OCI-LY7 (cell line): ENCODE measurements around the gene PKDCC. TPM values are rescaled to one million over a fixed set of nuclear protein-coding genes. Genes with fewer than 3 reads are reported as not detected.

Experiments
- BruUV-seq: library from RNA; stranded (reverse); fragments of 400-500 nt; replicated peaks from 2 replicates; lab custom pipeline; 2021; lab: Mats Ljungman, UMichigan
- CTCF ChIA-PET: fragments of 300-600 bp; sonication (Branson Sonifier 250); formaldehyde crosslinking; loops from one replicate; lab custom pipeline; 2022; ENCODE audit warnings: antibody characterized with exemption; ENCODE audit not compliant: unreplicated experiment; lab: Charles Lee
- POLR2A ChIA-PET: fragments of 300-600 bp; sonication (Branson Sonifier 250); formaldehyde crosslinking; loops from one replicate; lab custom pipeline; 2022; ENCODE audit warnings: antibody characterized with exemption; lab: Charles Lee
- DNase-seq: peaks from one replicate; pipeline ENCODE4 v3.0.0-alpha.2; 2015; ENCODE audit warnings: low spot score
- H2AFZ ChIP-seq: fragments of 200-600 bp; sonication (generic), shearing (Covaris generic); 2 replicates; pipeline ENCODE4 v1.6.1; 2014; ENCODE audit warnings: mild to moderate bottlenecking, antibody characterized with exemption, low read length, moderate library complexity
- H3K27ac ChIP-seq: fragments of 200-600 bp; sonication (generic); 2 replicates; pipeline ENCODE4 v1.5.1; 2014; ENCODE audit warnings: mixed run types, low read depth, mild to moderate bottlenecking, moderate library complexity, low read length, inconsistent platforms; ENCODE audit not compliant: poor library complexity, severe bottlenecking
- H3K36me3 ChIP-seq: fragments of 200-600 bp; sonication (generic); 2 replicates; pipeline ENCODE4 v1.6.1; 2014; ENCODE audit warnings: mild to moderate bottlenecking, antibody characterized with exemption, low read length, moderate library complexity, mixed read lengths; ENCODE audit not compliant: insufficient read depth
- H3K4me1 ChIP-seq: fragments of 200-600 bp; sonication (generic); 2 replicates; pipeline ENCODE4 v1.5.1; 2014; ENCODE audit warnings: mild to moderate bottlenecking, low read length; ENCODE audit not compliant: insufficient read depth, poor library complexity, severe bottlenecking
- H3K4me2 ChIP-seq: fragments of 200-600 bp; sonication (generic); 2 replicates; pipeline ENCODE4 v1.6.1; 2014; ENCODE audit warnings: mild to moderate bottlenecking, low read length
- H3K4me3 ChIP-seq: fragments of 200-600 bp; sonication (generic); 2 replicates; pipeline ENCODE4 v1.5.1; 2014; ENCODE audit warnings: mild to moderate bottlenecking, low read depth, low read length; ENCODE audit not compliant: poor library complexity, severe bottlenecking
- H3K79me2 ChIP-seq: fragments of 200-600 bp; sonication (generic); 2 replicates; pipeline ENCODE4 v1.6.1; 2016; ENCODE audit warnings: low read depth, mild to moderate bottlenecking, low read length, moderate library complexity, mixed read lengths; ENCODE audit not compliant: insufficient read depth
- H3K9me2 ChIP-seq: fragments of 200-600 bp; sonication (generic); 2 replicates; pipeline ENCODE4 v1.6.1; 2016; ENCODE audit warnings: mild to moderate bottlenecking, low read length, mixed read lengths; ENCODE audit not compliant: insufficient read depth
- H3K9me3 ChIP-seq: fragments of 200-600 bp; sonication (generic); 2 replicates; pipeline ENCODE4 v1.6.1; 2014; ENCODE audit warnings: mild to moderate bottlenecking, mixed run types, low read length, mixed read lengths
- H4K20me1 ChIP-seq: fragments of 200-600 bp; sonication (generic); 2 replicates; pipeline ENCODE4 v1.6.1; 2014; ENCODE audit warnings: mild to moderate bottlenecking, antibody characterized with exemption, low read length, moderate library complexity, mixed read lengths; ENCODE audit not compliant: insufficient read depth
- CTCF ChIP-seq: fragments of 200-600 bp; sonication (generic); conservative IDR thresholded peaks from 2 replicates; pipeline ENCODE4 v1.5.1; 2014; ENCODE audit warnings: mild to moderate bottlenecking, antibody characterized with exemption, low read length, moderate library complexity, mixed read lengths
- EZH2phosphoT487 ChIP-seq: fragments of 200-600 bp; sonication (generic); IDR thresholded peaks from 2 replicates; pipeline ENCODE4 v1.6.1; 2018; ENCODE audit warnings: low read depth, borderline replicate concordance, mild to moderate bottlenecking, mixed run types, antibody characterized with exemption, low read length, moderate library complexity, mixed read lengths
- intact Hi-C: fragments of 100-400 bp; cut with micrococcal nuclease; formaldehyde crosslinking; loops from one replicate; pipeline ENCODE4 v1.10.0; 2022; ENCODE audit not compliant: unreplicated experiment
- total RNA-seq, 2 experiments: library from RNA; depleted of rRNA in 1 of 2; stranded (reverse); fragments of >200 nt in 1 of 2; shearing (Covaris generic) in 1 of 2; gene quantifications; 2 replicates each; pipeline ENCODE4 v1.2.3, GENCODE V29; 2014 to 2022

PKDCC gene
- total RNA-seq, 2 experiments from 2014 or later, result not detected

GRCh38 chr2:42087137-42087856 is 39.5 kb downstream of the PKDCC start:
- POLR2A ChIA-PET, result interaction anchor here (0.6 to 1.3 kb wide), 2 partner anchors 147 to 222 kb away, joined by 3 read pairs; no protein-coding TSS in a partner anchor
- H3K4me2 ChIP-seq, result no peak overlapping the region
- intact Hi-C loops, result no loop called here

GRCh38 chr2:42087857-42088195 is 40.0 kb downstream of the PKDCC start:
- Histone ChIP-seq H3K4me3 (no peak overlapping the region), H3K9me2 (no peaks in the 10 kb centered on the region), H4K20me1 (no peaks in the 10 kb centered on the region), H3K79me2 (no peaks in the 10 kb centered on the region), H2AFZ (no peak overlapping the region), H3K36me3 (no peaks in the 10 kb centered on the region), H3K4me1 (no peaks in the 10 kb centered on the region), H3K9me3 (no peaks in the 10 kb centered on the region), H3K4me2 (no peak overlapping the region), H3K27ac (no peak overlapping the region)
- DNase-seq, result no peak
- ChIA-PET CTCF (interaction anchor here (2.5 kb wide), 1 partner anchor 220 kb away, joined by 11 read pairs; no protein-coding TSS in a partner anchor), POLR2A (interaction anchor here (0.7 to 1.3 kb wide), 3 partner anchors 36 to 216 kb away, joined by 3 to 5 read pairs (median 4); no protein-coding TSS in a partner anchor)
- TF ChIP-seq EZH2phosphoT487 (no peak), CTCF (no peak)
- intact Hi-C loops, result no loop called here
- BruUV-seq, result no TSS peak

More at GRCh38 chr2:42087137-42087856, 39.5 kb downstream of the PKDCC start:
- CTCF ChIA-PET, result interaction anchor here (1.1 to 2.5 kb wide), 2 partner anchors 217 to 219 kb away, joined by 4 to 11 read pairs; no protein-coding TSS in a partner anchor
- no peaks in the 10 kb centered on the region for H3K79me2 ChIP-seq
- H3K27ac ChIP-seq, result no peak overlapping the region
- H3K36me3 ChIP-seq, result no peaks in the 10 kb centered on the region
- no peaks in the 10 kb centered on the region for H3K4me1 ChIP-seq
- H3K9me2 ChIP-seq, result no peaks in the 10 kb centered on the region
- no peak for DNase-seq
- H2AFZ ChIP-seq, result no peak overlapping the region
- H4K20me1 ChIP-seq, result no peaks in the 10 kb centered on the region
- no peak overlapping the region for H3K4me3 ChIP-seq
- no peaks in the 10 kb centered on the region for H3K9me3 ChIP-seq
- TF ChIP-seq EZH2phosphoT487, result no peak
- no peak for TF ChIP-seq CTCF
- BruUV-seq, result no TSS peak

GRCh38 chr2:42089340-42089925 is 41.6 kb downstream of the PKDCC start:
- Histone ChIP-seq H3K9me3 (no peaks in the 10 kb centered on the region), H3K36me3 (no peaks in the 10 kb centered on the region), H3K4me1 (no peaks in the 10 kb centered on the region), H3K27ac (no peak overlapping the region), H4K20me1 (no peaks in the 10 kb centered on the region), H3K4me2 (no peak overlapping the region), H3K4me3 (no peak overlapping the region), H2AFZ (no peak overlapping the region), H3K79me2 (no peaks in the 10 kb centered on the region), H3K9me2 (no peaks in the 10 kb centered on the region)
- no TSS peak for BruUV-seq
- CTCF ChIA-PET, result no interaction called here
- TF ChIP-seq CTCF (peak; percentile 81), EZH2phosphoT487 (no peak)
- intact Hi-C loops, result no loop called here
- POLR2A ChIA-PET, result no interaction called here
- DNase-seq, result peak; percentile 71
